GM04503 (cell line): Measurements from ENCODE around the gene TRIM74.
"Not testable (repeated sequence)": the region's sequence is repeated elsewhere in the genome, so short reads cannot be mapped to it uniquely, and the experiment has no call there.

Experiments
- DNase-seq: peaks from one replicate; pipeline ENCODE4 v3.0.0-alpha.2; 2012; ENCODE audit warnings: low read depth

Gene TRIM74

GRCh38 chr7:72954563-72955198, 14.6 kb downstream of the TRIM74 start:
- not testable (repeated sequence) for DNase-seq

- not testable (repeated sequence) for DNase-seq
These were observed 15.2 kb downstream of the TRIM74 start for GRCh38 chr7:72953901-72954562.

GRCh38 chr7:72950432-72950831, 18.8 kb downstream of the TRIM74 start:
- DNase-seq: not testable (repeated sequence)

- DNase-seq: not testable (repeated sequence)
These were observed 19.6 kb downstream of the TRIM74 start for GRCh38 chr7:72949686-72950085.

GRCh38 chr7:72949276-72949675, 20.0 kb downstream of the TRIM74 start:
- not testable (repeated sequence) for DNase-seq

GRCh38 chr7:72948714-72949113, 20.6 kb downstream of the TRIM74 start:
- DNase-seq: not testable (repeated sequence)

GRCh38 chr7:72946130-72946745, 23.0 kb downstream of the TRIM74 start:
- not testable (repeated sequence) for DNase-seq

- DNase-seq: not testable (repeated sequence)
These were observed 23.7 kb downstream of the TRIM74 start for GRCh38 chr7:72945597-72945996.

GRCh38 chr7:72944937-72945336, 24.3 kb downstream of the TRIM74 start:
- not testable (repeated sequence) for DNase-seq

- not testable (repeated sequence) for DNase-seq
These were observed 26.3 kb downstream of the TRIM74 start for GRCh38 chr7:72942956-72943355.

- DNase-seq: not testable (repeated sequence)
These were observed 27.1 kb downstream of the TRIM74 start for GRCh38 chr7:72942022-72942705.

- not testable (repeated sequence) for DNase-seq
These were observed 41.0 kb downstream of the TRIM74 start for GRCh38 chr7:72928216-72928615.

GRCh38 chr7:72927791-72928190, 41.5 kb downstream of the TRIM74 start:
- DNase-seq: not testable (repeated sequence)

- DNase-seq: no peak
These were observed 43.6 kb downstream of the TRIM74 start for GRCh38 chr7:72925546-72926120.

GRCh38 chr7:72924733-72925545, 44.3 kb downstream of the TRIM74 start, which contains the start of gene POM121:
Gene POM121, plus strand, starts transcription at chr7:72925095. Its CDS starts 27 bp downstream, at chr7:72925122.
- DNase-seq: peak; percentile 27

GRCh38 chr7:72924386-72924732, 44.9 kb downstream of the TRIM74 start:
- no peak for DNase-seq

GRCh38 chr7:72919256-72919775, 50.0 kb downstream of the TRIM74 start:
- DNase-seq: no peak

GRCh38 chr7:72914756-72915525, 54.3 kb downstream of the TRIM74 start:
- not testable (repeated sequence) for DNase-seq

GRCh38 chr7:72913750-72914149, 55.5 kb downstream of the TRIM74 start:
- DNase-seq: not testable (repeated sequence)

GRCh38 chr7:72911395-72911794, 57.9 kb downstream of the TRIM74 start:
- DNase-seq: not testable (repeated sequence)
